Duodenal mucosa (tissue), 2 donors: ENCODE results near the gene PPP1R37.

ENCODE experiments used
- H3K27ac ChIP-seq: one replicate; pipeline ENCODE4 v1.7.0; 2013; ENCODE audit warnings: low read depth, low read length
- H3K27me3 ChIP-seq, 2 donors: one replicate each; pipeline ENCODE4 v1.7.0; 2013; ENCODE audit warnings: low read length in 2 of 2, control low read depth in 1 of 2; ENCODE audit not compliant: insufficient read depth in 2 of 2, control insufficient read depth in 1 of 2
- H3K36me3 ChIP-seq, 2 donors: one replicate each; pipeline ENCODE4 v1.7.0; 2013; ENCODE audit warnings: low read length in 2 of 2, control low read depth in 1 of 2; ENCODE audit not compliant: insufficient read depth in 2 of 2, control insufficient read depth in 1 of 2
- H3K4me1 ChIP-seq, 2 donors: one replicate each; pipeline ENCODE4 v1.7.0; 2013; ENCODE audit warnings: low read length in 2 of 2, control low read depth in 1 of 2; ENCODE audit not compliant: insufficient read depth in 2 of 2, control insufficient read depth in 1 of 2
- H3K4me3 ChIP-seq, 2 donors: one replicate each; pipeline ENCODE4 v1.7.0; 2013; ENCODE audit warnings: low read length in 2 of 2, low read depth in 1 of 2
- H3K9ac ChIP-seq, 2 donors: one replicate each; pipeline ENCODE4 v1.7.0; 2013; ENCODE audit warnings: low read length in 2 of 2, low read depth in 1 of 2
- H3K9me3 ChIP-seq, 2 donors: one replicate each; pipeline ENCODE4 v1.7.0; 2013; ENCODE audit warnings: low read length in 2 of 2, control low read depth in 1 of 2; ENCODE audit not compliant: control insufficient read depth in 1 of 2

PPP1R37 gene

GRCh38 chr19:45079063-45079910 is 13.7 kb upstream of the PPP1R37 start, which contains the start of gene GEMIN7:
TSS of gene GEMIN7 (plus strand) at chr19:45079260. CDS start at chr19:45090115, 10,855 bp downstream.
- Histone ChIP-seq H3K27me3 (no peaks in the 10 kb centered on the region), H3K4me3 (peak within 1 kb of the TSS; percentile 75 to 87), H3K4me1 (peaks cover 39 to 46% of the 10 kb centered on the region in 2 donors), H3K9ac (peak within 1 kb of the TSS; percentile 84), H3K27ac (peak within 1 kb of the TSS; percentile 67), H3K9me3 (no peaks in the 10 kb centered on the region), H3K36me3 (peaks cover 7 to 11% of the 10 kb centered on the region in 2 donors)

- peak overlapping the region; percentile 67 for H3K27ac ChIP-seq
- peaks cover 7 to 11% of the 10 kb centered on the region in 2 donors for H3K36me3 ChIP-seq
Observed at GRCh38 chr19:45079911-45080370, 13.0 kb upstream of the PPP1R37 start.

GRCh38 chr19:45082170-45082569 is 10.8 kb upstream of the PPP1R37 start:
- peaks cover 11 to 14% of the 10 kb centered on the region in 2 donors for H3K36me3 ChIP-seq

More at GRCh38 chr19:45079911-45080370, 13.0 kb upstream of the PPP1R37 start:
- peaks cover 32 to 41% of the 10 kb centered on the region in 2 donors for H3K4me1 ChIP-seq
- no peaks in the 10 kb centered on the region for H3K9me3 ChIP-seq
- H3K27me3 ChIP-seq = no peaks in the 10 kb centered on the region
- peak overlapping the region; percentile 75 to 87 for H3K4me3 ChIP-seq
- H3K9ac ChIP-seq = peak overlapping the region; percentile 84

GRCh38 chr19:45086480-45086879 is 6.5 kb upstream of the PPP1R37 start:
- Histone ChIP-seq H3K9me3 (no peaks in the 10 kb centered on the region), H3K4me3 (no peak overlapping the region), H3K4me1 (peaks cover 20 to 26% of the 10 kb centered on the region in 2 donors), H3K9ac (no peak overlapping the region), H3K27ac (no peak overlapping the region), H3K36me3 (peaks cover 11 to 14% of the 10 kb centered on the region in 2 donors), H3K27me3 (no peaks in the 10 kb centered on the region)

More at GRCh38 chr19:45082170-45082569, 10.8 kb upstream of the PPP1R37 start:
- Histone ChIP-seq H3K27me3 (no peaks in the 10 kb centered on the region), H3K4me3 (no peak overlapping the region), H3K4me1 (peaks cover 23 to 30% of the 10 kb centered on the region in 2 donors), H3K9me3 (no peaks in the 10 kb centered on the region), H3K27ac (no peak overlapping the region), H3K9ac (no peak overlapping the region)

GRCh38 chr19:45087531-45087930 is 5.4 kb upstream of the PPP1R37 start:
- Histone ChIP-seq H3K27me3 (no peaks in the 10 kb centered on the region), H3K4me3 (no peak overlapping the region), H3K9me3 (no peaks in the 10 kb centered on the region), H3K4me1 (peaks cover 17 to 26% of the 10 kb centered on the region in 2 donors), H3K36me3 (peaks cover 3 to 4% of the 10 kb centered on the region in 2 donors), H3K27ac (no peak overlapping the region), H3K9ac (no peak overlapping the region)

- no peak overlapping the region for H3K27ac ChIP-seq
- no peaks in the 10 kb centered on the region for H3K27me3 ChIP-seq
- H3K9me3 ChIP-seq = no peaks in the 10 kb centered on the region
- H3K4me3 ChIP-seq = peak overlapping the region; percentile 43 to 98
- H3K36me3 ChIP-seq = peaks cover 3% of the 10 kb centered on the region in 2 donors
- peaks cover 31 to 43% of the 10 kb centered on the region in 2 donors for H3K4me1 ChIP-seq
- no peak overlapping the region for H3K9ac ChIP-seq
Observed at GRCh38 chr19:45090034-45090433, 2.9 kb upstream of the PPP1R37 start.

- Histone ChIP-seq H3K27ac (peak overlapping the region; percentile 36), H3K9ac (peak overlapping the region; percentile 30 to 63)
Observed at GRCh38 chr19:45090606-45091005, 2.4 kb upstream of the PPP1R37 start.

GRCh38 chr19:45091031-45091923 is 1.7 kb upstream of the PPP1R37 start:
- peak overlapping the region; percentile 64 to 85 for H3K9ac ChIP-seq
- peak overlapping the region; percentile 94 to 98 for H3K4me3 ChIP-seq
- peaks cover 38 to 55% of the 10 kb centered on the region in 2 donors for H3K4me1 ChIP-seq
- H3K9me3 ChIP-seq = no peaks in the 10 kb centered on the region
- peak overlapping the region; percentile 95 for H3K27ac ChIP-seq
- H3K27me3 ChIP-seq = no peaks in the 10 kb centered on the region
- peaks cover 0 to 1% of the 10 kb centered on the region in 2 donors for H3K36me3 ChIP-seq

More at GRCh38 chr19:45090606-45091005, 2.4 kb upstream of the PPP1R37 start:
- H3K36me3 ChIP-seq = peaks cover 0 to 3% of the 10 kb centered on the region in 2 donors
- H3K9me3 ChIP-seq = no peaks in the 10 kb centered on the region
- H3K4me3 ChIP-seq = peak overlapping the region; percentile 94 to 98
- peaks cover 31 to 49% of the 10 kb centered on the region in 2 donors for H3K4me1 ChIP-seq
- H3K27me3 ChIP-seq = no peaks in the 10 kb centered on the region

- no peaks in the 10 kb centered on the region for H3K9me3 ChIP-seq
- H3K27ac ChIP-seq = no peak overlapping the region
- peaks cover 0 to 4% of the 10 kb centered on the region in 2 donors for H3K36me3 ChIP-seq
- H3K4me3 ChIP-seq = peak overlapping the region; percentile 94 to 98
- H3K27me3 ChIP-seq = no peaks in the 10 kb centered on the region
- H3K9ac ChIP-seq = peak overlapping the region; percentile 85
- peaks cover 58 to 81% of the 10 kb centered on the region in 2 donors for H3K4me1 ChIP-seq
Observed at GRCh38 chr19:45094137-45094536, 1.2 kb downstream of the PPP1R37 start.
